Neuronal stem cell (in vitro differentiated cells): Measurements from ENCODE around the gene CNTNAP3B.
A peak's percentile ranks its signal among the peaks of the same experiment; 100 is the strongest.
"Not testable (repeated sequence)": the region's sequence is repeated elsewhere in the genome, so short reads cannot be mapped to it uniquely, and the experiment has no call there.

ENCODE experiments used
- DNase-seq: peaks from one replicate; pipeline ENCODE4 v3.0.0-alpha.2; 2013; ENCODE audit warnings: low spot score
- H2AFZ ChIP-seq: one replicate; pipeline ENCODE4 v1.6.1; 2013; ENCODE audit warnings: mild to moderate bottlenecking, low read length, inconsistent platforms
- H2AK5ac ChIP-seq: 2 replicates; pipeline ENCODE4 v1.6.1; 2013; ENCODE audit warnings: low read depth, mild to moderate bottlenecking, inconsistent platforms, low read length, moderate library complexity, mixed read lengths
- H2BK120ac ChIP-seq: 2 replicates; pipeline ENCODE4 v1.6.1; 2013; ENCODE audit warnings: low read depth, mild to moderate bottlenecking, inconsistent platforms, low read length, moderate library complexity, mixed read lengths
- H2BK12ac ChIP-seq: one replicate; pipeline ENCODE4 v1.6.1; 2013; ENCODE audit warnings: low read length, inconsistent platforms
- H2BK15ac ChIP-seq: 2 replicates; pipeline ENCODE4 v1.6.1; 2013; ENCODE audit warnings: mild to moderate bottlenecking, low read length, inconsistent platforms, mixed read lengths
- H2BK5ac ChIP-seq: one replicate; pipeline ENCODE4 v1.6.1; 2013; ENCODE audit warnings: inconsistent platforms, mild to moderate bottlenecking, low read length, moderate library complexity
- H3K14ac ChIP-seq: one replicate; pipeline ENCODE4 v1.6.1; 2013; ENCODE audit warnings: low read length, inconsistent platforms
- H3K18ac ChIP-seq: 2 replicates; pipeline ENCODE4 v1.6.1; 2013; ENCODE audit warnings: low read length, inconsistent platforms
- H3K23ac ChIP-seq: 2 replicates; pipeline ENCODE4 v1.6.1; 2013; ENCODE audit warnings: low read depth, mild to moderate bottlenecking, mixed read lengths, low read length, inconsistent platforms; ENCODE audit not compliant: poor library complexity
- H3K27ac ChIP-seq: replicated peaks from 3 replicates; pipeline ENCODE4 v1.5.1; 2013; ENCODE audit warnings: low read length, inconsistent platforms
- H3K27me3 ChIP-seq, 3 experiments: 2 replicates each; pipeline ENCODE4 v1.6.1; 2013; ENCODE audit warnings: low read length in 3 of 3, mild to moderate bottlenecking in 2 of 3, inconsistent platforms in 1 of 3, low read depth in 1 of 3, mixed read lengths in 1 of 3, moderate library complexity in 1 of 3; ENCODE audit not compliant: control insufficient read depth in 3 of 3, insufficient read depth in 3 of 3
- H3K36me3 ChIP-seq, 2 donors: replicated peaks in 1 of 2; 2 replicates each; pipeline ENCODE4 v1.6.1; 2013; ENCODE audit warnings: low read length in 2 of 2; ENCODE audit not compliant: control insufficient read depth in 2 of 2, insufficient read depth in 2 of 2
- H3K4ac ChIP-seq: 2 replicates; pipeline ENCODE4 v1.6.1; 2013; ENCODE audit warnings: inconsistent platforms, mild to moderate bottlenecking, low read length, moderate library complexity
- H3K4me1 ChIP-seq, 2 donors: 1 replicate in 1 of 2; 2 replicates in 1 of 2; pipeline ENCODE4 v1.6.1; 2013; ENCODE audit warnings: low read length in 2 of 2, low read depth in 1 of 2; ENCODE audit not compliant: control insufficient read depth in 2 of 2, insufficient read depth in 1 of 2
- H3K4me2 ChIP-seq: one replicate; pipeline ENCODE4 v1.6.1; 2013; ENCODE audit warnings: mild to moderate bottlenecking, low read length, inconsistent platforms; ENCODE audit not compliant: insufficient read depth, poor library complexity, severe bottlenecking
- H3K4me3 ChIP-seq, 2 donors: 2 replicates each; pipeline ENCODE4 v1.5.1; 2013; ENCODE audit warnings: low read length in 2 of 2, mild to moderate bottlenecking in 2 of 2, inconsistent platforms in 1 of 2, moderate library complexity in 1 of 2
- H3K79me1 ChIP-seq: one replicate; pipeline ENCODE4 v1.6.1; 2013; ENCODE audit warnings: low read depth, mild to moderate bottlenecking, inconsistent platforms, low read length, moderate library complexity
- H3K9ac ChIP-seq: one replicate; pipeline ENCODE4 v1.6.1; 2013; ENCODE audit warnings: mild to moderate bottlenecking, low read depth, low read length, inconsistent platforms; ENCODE audit not compliant: poor library complexity
- H3K9me3 ChIP-seq, 2 donors: replicated peaks in 1 of 2; 2 replicates each; pipeline versions ENCODE3 to v1.6.1; 2013; ENCODE audit warnings: low read length in 2 of 2, mild to moderate bottlenecking in 2 of 2, inconsistent platforms in 1 of 2, low read depth in 1 of 2, mixed read lengths in 1 of 2, moderate library complexity in 1 of 2; ENCODE audit not compliant: control insufficient read depth in 2 of 2, insufficient read depth in 1 of 2
- H4K8ac ChIP-seq: one replicate; pipeline ENCODE4 v1.6.1; 2013; ENCODE audit warnings: low read depth, mild to moderate bottlenecking, inconsistent platforms, low read length, moderate library complexity
- H4K91ac ChIP-seq: one replicate; pipeline ENCODE4 v1.6.1; 2013; ENCODE audit warnings: low read length, low read depth, mild to moderate bottlenecking, inconsistent platforms; ENCODE audit not compliant: poor library complexity
- WGBS, 2 donors: extraction: QIAGEN DNeasy Blood & Tissue Kit; methylation state at CpG; one replicate each; pipeline ENCODE4 v1.1.7; 2013; ENCODE audit warnings: missing lambda C conversion rate in 2 of 2, mixed read lengths in 1 of 2; ENCODE audit not compliant: insufficient read length in 2 of 2, insufficient replicate concordance in 1 of 2; ENCODE audit errors: extremely low coverage in 2 of 2; 5-methylcytosine and 5-hydroxymethylcytosine counted together

Gene CNTNAP3B

DNA sequence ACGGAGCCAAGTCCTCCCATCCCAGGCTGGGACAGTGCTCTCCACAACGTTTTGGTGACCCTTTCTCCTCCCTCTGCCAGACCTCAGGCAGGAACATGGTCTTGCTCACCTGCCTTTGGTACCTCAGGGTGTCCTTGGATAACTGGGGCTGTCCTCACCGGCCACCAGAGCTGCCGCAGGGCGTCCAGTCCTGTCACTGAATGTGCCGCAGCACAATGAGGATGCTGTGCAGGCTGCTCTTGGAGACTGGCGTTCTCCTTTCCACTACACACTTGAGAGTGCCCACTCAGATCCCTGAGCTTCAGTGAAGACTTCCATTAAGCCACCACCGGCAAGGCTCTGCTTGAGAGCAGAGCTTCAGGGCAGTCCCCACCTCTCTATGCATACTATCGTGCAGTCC, 33.3 kb downstream of the CNTNAP3B start:
- not testable (repeated sequence) for H2BK12ac ChIP-seq, H2BK15ac ChIP-seq, H2AFZ ChIP-seq, H4K8ac ChIP-seq, H3K4me1 ChIP-seq, H3K4me2 ChIP-seq, H3K27ac ChIP-seq, H3K4me3 ChIP-seq, H2BK5ac ChIP-seq, H3K27me3 ChIP-seq, DNase-seq, H3K18ac ChIP-seq, H3K79me1 ChIP-seq, H2AK5ac ChIP-seq, H2BK120ac ChIP-seq, H3K14ac ChIP-seq, H3K23ac ChIP-seq, H4K91ac ChIP-seq, H3K36me3 ChIP-seq, H3K9me3 ChIP-seq, H3K9ac ChIP-seq, H3K4ac ChIP-seq
- no CpG with 5 or more reads among the region's 9 CpGs for WGBS, 2 donors

DNA sequence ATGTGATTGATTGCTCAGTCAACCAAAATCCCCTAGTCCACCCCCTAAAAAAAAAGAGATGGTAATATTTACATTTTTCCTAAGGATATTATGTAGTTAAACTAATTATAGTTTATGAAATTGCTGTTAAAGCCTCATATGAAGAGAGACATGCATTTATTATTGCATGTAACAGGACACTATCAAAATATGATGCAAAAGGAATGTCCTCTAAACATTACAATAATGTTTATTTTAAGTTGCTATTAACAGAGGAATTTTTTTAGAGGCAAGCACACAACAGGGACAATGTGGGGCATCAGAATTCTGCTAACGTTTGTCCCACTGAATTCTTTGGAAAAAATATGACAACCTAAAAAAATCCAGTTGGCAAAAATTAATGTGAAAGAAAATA, 44.7 kb downstream of the CNTNAP3B start:
- not testable (repeated sequence) for H3K18ac ChIP-seq, H3K4me3 ChIP-seq, H3K27me3 ChIP-seq, H3K4ac ChIP-seq, H3K9me3 ChIP-seq, H4K8ac ChIP-seq, H2BK120ac ChIP-seq, H3K9ac ChIP-seq, H2BK15ac ChIP-seq, H3K14ac ChIP-seq, H2AFZ ChIP-seq, H4K91ac ChIP-seq, H3K4me1 ChIP-seq, H2BK5ac ChIP-seq, H3K36me3 ChIP-seq, H2BK12ac ChIP-seq, H3K4me2 ChIP-seq, H3K27ac ChIP-seq, DNase-seq, H3K79me1 ChIP-seq, H2AK5ac ChIP-seq, H3K23ac ChIP-seq
- WGBS, 2 donors: no CpG with 5 or more reads among the region's 1 CpG

DNA sequence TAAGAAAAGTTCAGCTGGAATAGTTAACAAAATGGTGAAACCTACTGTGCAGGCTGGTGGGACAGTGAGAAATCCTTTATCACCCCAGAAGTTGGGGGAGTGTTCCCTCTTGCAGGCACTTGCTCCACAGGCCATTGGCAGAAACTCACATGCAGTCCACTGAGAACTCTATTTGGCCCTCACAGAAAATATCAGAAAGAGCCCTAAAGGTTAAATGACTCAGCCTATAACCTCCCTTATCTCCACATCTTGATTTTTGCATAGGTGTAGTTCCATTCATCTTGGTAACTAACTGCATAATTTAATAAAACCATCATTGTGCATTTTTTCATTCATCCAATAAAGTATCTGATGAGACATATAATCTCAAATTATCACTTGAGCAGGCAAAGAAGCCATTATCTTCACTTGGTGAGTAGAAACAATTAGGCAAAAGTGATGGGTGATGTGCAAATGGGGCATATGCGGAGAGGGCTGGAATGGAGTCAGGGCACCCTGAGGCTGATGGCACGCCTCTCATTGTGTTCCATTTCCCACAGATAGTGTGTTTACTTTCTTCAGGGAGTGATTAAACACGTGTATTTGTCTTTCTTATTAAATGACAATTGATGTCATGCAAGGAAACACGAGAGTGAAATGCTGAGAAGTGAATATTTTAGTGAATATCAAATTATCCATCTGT, 45.2 kb downstream of the CNTNAP3B start:
- H3K9ac ChIP-seq, H2AK5ac ChIP-seq, H3K9me3 ChIP-seq, H3K27ac ChIP-seq, H3K4ac ChIP-seq, H3K18ac ChIP-seq, H3K79me1 ChIP-seq, H4K8ac ChIP-seq, H3K27me3 ChIP-seq, H3K36me3 ChIP-seq, H3K4me3 ChIP-seq, H2BK15ac ChIP-seq, H3K14ac ChIP-seq, H2BK120ac ChIP-seq, H3K23ac ChIP-seq, H4K91ac ChIP-seq, H3K4me1 ChIP-seq, DNase-seq, H3K4me2 ChIP-seq, H2AFZ ChIP-seq, H2BK5ac ChIP-seq, H2BK12ac ChIP-seq: not testable (repeated sequence)
- WGBS, 2 donors: no CpG with 5 or more reads among the region's 4 CpGs

DNA sequence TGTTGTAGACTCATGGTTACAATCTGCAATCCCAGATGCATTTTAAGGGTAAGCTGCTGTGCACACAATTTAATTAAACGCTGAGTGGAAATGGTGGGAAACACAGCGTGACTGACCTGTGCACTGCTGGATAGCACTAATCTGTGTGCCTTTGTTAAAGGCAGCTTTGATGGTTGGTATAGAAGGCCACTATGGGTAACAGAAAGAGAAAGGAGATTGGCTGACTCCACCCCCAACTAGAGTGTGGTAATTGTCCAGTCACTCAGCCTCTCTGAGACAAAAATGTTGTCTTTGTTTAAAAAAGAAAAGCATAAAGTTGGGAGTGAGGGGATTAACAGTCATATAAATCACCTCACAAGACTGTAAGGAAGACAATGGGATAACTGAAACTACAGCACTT, 48.9 kb downstream of the CNTNAP3B start:
- H3K14ac ChIP-seq, H3K9ac ChIP-seq, H2BK15ac ChIP-seq, H3K18ac ChIP-seq, H3K36me3 ChIP-seq, H2BK12ac ChIP-seq, H4K91ac ChIP-seq, H3K27me3 ChIP-seq, H4K8ac ChIP-seq, H3K27ac ChIP-seq, H2BK5ac ChIP-seq, H2BK120ac ChIP-seq, H3K9me3 ChIP-seq, H2AK5ac ChIP-seq, H3K23ac ChIP-seq, H3K4ac ChIP-seq, H3K4me1 ChIP-seq, H3K79me1 ChIP-seq, H2AFZ ChIP-seq, H3K4me2 ChIP-seq, H3K4me3 ChIP-seq: not testable (repeated sequence)
- WGBS, 2 donors: no CpG with 5 or more reads among the region's 2 CpGs
- DNase-seq: peak; percentile 36
